ENCODE measurements around the gene FREM3.
"Not testable (repeated sequence)": the region's sequence is repeated elsewhere in the genome, so short reads cannot be mapped to it uniquely, and the experiment has no call there.

The FREM3 gene

DNA sequence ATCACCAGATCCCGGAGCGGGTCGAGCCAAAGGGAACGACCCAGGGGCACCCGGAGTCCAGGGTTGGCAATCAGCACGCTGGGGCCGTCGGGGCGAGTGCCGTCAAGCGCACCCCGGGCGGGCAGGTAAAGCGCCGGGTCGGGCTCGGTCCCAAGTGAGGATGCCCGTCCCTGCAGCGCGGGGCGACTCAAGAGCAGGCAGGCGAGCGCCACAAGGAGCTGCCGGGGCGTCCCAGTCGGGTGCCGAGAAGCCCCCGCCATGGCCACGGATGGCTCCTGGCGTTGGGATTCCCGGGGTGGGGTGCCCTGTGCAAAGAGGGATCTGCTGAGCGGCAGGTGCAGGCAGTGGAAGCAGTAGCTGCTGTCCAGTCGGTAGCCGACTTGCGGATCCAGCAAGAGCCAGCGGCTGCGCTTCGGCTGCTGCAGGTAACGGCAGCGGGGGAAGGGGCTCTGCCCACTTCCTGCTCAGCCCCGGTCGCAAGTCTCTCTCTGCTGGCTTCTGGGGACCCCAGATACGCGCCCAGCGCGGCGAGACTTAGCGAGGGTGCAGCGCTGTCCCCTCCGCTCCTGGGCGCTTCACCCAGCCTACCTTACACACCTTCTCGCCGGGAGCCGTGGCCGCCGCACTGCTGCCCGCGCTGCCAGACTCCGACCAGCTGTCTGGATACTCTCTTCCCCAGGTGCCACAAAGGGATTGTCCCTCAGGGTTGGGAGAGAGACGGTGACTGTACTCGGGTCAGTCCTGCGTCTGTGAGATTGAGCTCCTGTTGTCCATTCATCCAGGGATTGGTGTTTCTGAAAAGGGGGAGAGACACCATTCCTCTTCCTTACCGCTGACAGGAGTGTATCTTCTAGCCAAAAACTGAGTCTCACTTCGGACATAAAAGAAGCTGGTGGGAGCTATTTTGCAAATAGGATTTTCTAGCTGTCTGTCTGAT lies at the start of gene FREM3:
TSS of gene FREM3 (minus strand) at position 260 of the 937 bp plus-strand sequence. CDS start at position 260, 0 bp downstream.
- H3K4me3 ChIP-seq (ENCODE audit: low read depth in 1 of 2, low read length in 1 of 2), result peak within 1 kb of the TSS in 1 of 2 experiments; percentile 6

DNA sequence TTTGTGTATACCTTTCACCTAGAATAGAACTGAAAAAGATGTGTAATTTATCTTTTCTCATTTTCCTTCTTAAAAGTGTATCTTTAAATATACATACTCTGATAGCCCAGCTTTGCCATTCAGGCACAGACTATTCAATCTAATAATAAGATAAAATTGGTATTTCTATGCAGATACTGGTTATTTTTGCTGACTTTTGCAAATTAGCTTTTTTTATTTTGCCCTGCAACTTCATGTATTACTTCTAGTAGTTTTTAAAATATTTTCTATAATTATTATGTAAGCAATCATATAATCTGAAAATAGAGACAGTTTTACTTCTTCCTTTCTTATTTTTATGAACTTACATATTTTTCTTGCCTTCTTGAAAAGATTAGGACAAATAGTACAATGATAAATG lies 45.4 kb upstream of the FREM3 start:
- Histone ChIP-seq H3K27ac (no peak overlapping the region), H3K4me3 (ENCODE audit: low read depth in 1 of 2, low read length in 1 of 2) (no peak overlapping the region), H3K36me3 (no peaks in the 10 kb centered on the region), H3K4me1 (ENCODE audit: control insufficient read depth in 1 of 2, insufficient read depth in 1 of 2, low read depth in 1 of 2, low read length in 1 of 2) (no peaks in the 10 kb centered on the region), H3K27me3 (no peaks in the 10 kb centered on the region), H3K9me3 (no peaks in the 10 kb centered on the region)
- TF ChIP-seq, protein P1, sequence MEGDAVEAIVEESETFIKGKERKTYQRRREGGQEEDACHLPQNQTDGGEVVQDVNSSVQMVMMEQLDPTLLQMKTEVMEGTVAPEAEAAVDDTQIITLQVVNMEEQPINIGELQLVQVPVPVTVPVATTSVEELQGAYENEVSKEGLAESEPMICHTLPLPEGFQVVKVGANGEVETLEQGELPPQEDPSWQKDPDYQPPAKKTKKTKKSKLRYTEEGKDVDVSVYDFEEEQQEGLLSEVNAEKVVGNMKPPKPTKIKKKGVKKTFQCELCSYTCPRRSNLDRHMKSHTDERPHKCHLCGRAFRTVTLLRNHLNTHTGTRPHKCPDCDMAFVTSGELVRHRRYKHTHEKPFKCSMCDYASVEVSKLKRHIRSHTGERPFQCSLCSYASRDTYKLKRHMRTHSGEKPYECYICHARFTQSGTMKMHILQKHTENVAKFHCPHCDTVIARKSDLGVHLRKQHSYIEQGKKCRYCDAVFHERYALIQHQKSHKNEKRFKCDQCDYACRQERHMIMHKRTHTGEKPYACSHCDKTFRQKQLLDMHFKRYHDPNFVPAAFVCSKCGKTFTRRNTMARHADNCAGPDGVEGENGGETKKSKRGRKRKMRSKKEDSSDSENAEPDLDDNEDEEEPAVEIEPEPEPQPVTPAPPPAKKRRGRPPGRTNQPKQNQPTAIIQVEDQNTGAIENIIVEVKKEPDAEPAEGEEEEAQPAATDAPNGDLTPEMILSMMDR (IDR thresholded peaks at IDR 0.05), result no peak

More for the DNA sequence above, at the start of gene FREM3:
- Histone ChIP-seq H3K9me3 (no peaks in the 10 kb centered on the region), H3K27ac (no peak within 1 kb of the TSS), H3K27me3 (peaks cover 66% of the 10 kb centered on the region), H3K36me3 (no peaks in the 10 kb centered on the region), H3K4me1 (ENCODE audit: control insufficient read depth in 1 of 2, insufficient read depth in 1 of 2, low read depth in 1 of 2, low read length in 1 of 2) (no peaks in the 10 kb centered on the region)
- TF ChIP-seq, protein P1 (IDR thresholded peaks at IDR 0.05), result no peak

GRCh38 chr4:143743591-143743990 lies 43.1 kb upstream of the FREM3 start:
- TF ChIP-seq, protein P1 (IDR thresholded peaks at IDR 0.05), result no peak

DNA sequence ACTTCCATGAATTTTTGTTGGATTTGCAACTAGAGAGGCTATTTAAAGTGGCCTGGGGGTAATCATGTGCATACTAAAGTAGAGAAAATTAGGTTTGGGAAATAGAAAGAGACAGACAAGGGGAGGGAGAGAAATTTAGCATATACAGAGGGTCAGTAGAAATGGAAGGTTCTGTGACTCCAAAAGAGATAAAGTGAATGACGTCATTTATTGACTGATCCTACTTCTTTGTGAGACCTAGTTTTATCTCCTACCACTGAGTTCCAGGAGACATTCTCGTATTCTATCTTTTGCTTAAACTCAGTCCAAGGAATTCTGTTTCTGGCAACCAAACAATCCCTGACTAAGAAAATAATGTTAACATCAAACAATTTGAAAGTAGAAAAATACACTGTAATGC lies 42.4 kb upstream of the FREM3 start:
- no peak overlapping the region for H3K27ac ChIP-seq
- no peaks in the 10 kb centered on the region for H3K4me1 ChIP-seq (ENCODE audit: control insufficient read depth in 1 of 2, insufficient read depth in 1 of 2, low read depth in 1 of 2, low read length in 1 of 2)

More at GRCh38 chr4:143743591-143743990, 43.1 kb upstream of the FREM3 start:
- Histone ChIP-seq H3K36me3 (no peaks in the 10 kb centered on the region), H3K27ac (no peak overlapping the region), H3K9me3 (no peaks in the 10 kb centered on the region), H3K4me3 (ENCODE audit: low read depth in 1 of 2, low read length in 1 of 2) (no peak overlapping the region), H3K4me1 (ENCODE audit: control insufficient read depth in 1 of 2, insufficient read depth in 1 of 2, low read depth in 1 of 2, low read length in 1 of 2) (no peaks in the 10 kb centered on the region), H3K27me3 (no peaks in the 10 kb centered on the region)

GRCh38 chr4:143736861-143737260 lies 36.4 kb upstream of the FREM3 start:
- TF ChIP-seq, protein P1 (IDR thresholded peaks at IDR 0.05), result no peak
- no peak overlapping the region for H3K4me3 ChIP-seq (ENCODE audit: low read depth in 1 of 2, low read length in 1 of 2)
- H3K9me3 ChIP-seq, result no peaks in the 10 kb centered on the region
- H3K36me3 ChIP-seq, result no peaks in the 10 kb centered on the region
- peaks cover 0 to 11% of the 10 kb centered on the region in 2 experiments for H3K4me1 ChIP-seq (ENCODE audit: control insufficient read depth in 1 of 2, insufficient read depth in 1 of 2, low read depth in 1 of 2, low read length in 1 of 2)
- H3K27me3 ChIP-seq, result no peaks in the 10 kb centered on the region
- peak overlapping the region; percentile 50 for H3K27ac ChIP-seq

More for the DNA sequence above, 42.4 kb upstream of the FREM3 start:
- Histone ChIP-seq H3K36me3 (no peaks in the 10 kb centered on the region), H3K9me3 (no peaks in the 10 kb centered on the region), H3K4me3 (ENCODE audit: low read depth in 1 of 2, low read length in 1 of 2) (no peak overlapping the region), H3K27me3 (no peaks in the 10 kb centered on the region)
- TF ChIP-seq, protein P1 (IDR thresholded peaks at IDR 0.05), result no peak

DNA sequence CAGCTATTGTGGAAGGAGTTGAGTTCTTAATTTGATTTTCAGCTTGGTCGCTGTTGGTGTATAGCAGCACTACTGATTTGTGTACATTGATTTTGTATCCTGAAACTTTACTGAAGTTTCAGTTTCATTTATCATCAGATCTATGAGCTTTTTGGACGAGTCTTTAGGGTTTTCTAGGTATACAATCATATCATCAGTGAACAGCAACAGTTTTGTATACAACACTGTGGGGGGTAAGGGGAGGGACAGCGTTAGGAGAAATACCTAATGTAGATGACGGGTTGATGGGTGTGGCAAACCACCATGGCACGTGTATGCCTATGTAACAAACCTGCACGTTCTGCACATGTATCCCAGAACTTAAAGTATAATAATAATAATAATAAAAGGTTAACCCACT lies 35.6 kb upstream of the FREM3 start:
- not testable (repeated sequence) for H3K27me3 ChIP-seq; H3K9me3 ChIP-seq; H3K36me3 ChIP-seq; H3K4me3 ChIP-seq (ENCODE audit: low read depth in 1 of 2, low read length in 1 of 2); H3K27ac ChIP-seq
- peaks cover 0 to 11% of the 10 kb centered on the region in 2 experiments for H3K4me1 ChIP-seq (ENCODE audit: control insufficient read depth in 1 of 2, insufficient read depth in 1 of 2, low read depth in 1 of 2, low read length in 1 of 2)

All from neutrophil (primary cell).